Astrocyte (in vitro differentiated cells and primary cell): Measurements from ENCODE around the gene IWS1.

Experiments used
- CTCF ChIP-seq: IDR thresholded peaks from 2 replicates; pipeline ENCODE4 v1.5.1; 2011; ENCODE audit warnings: low read depth, mild to moderate bottlenecking, inconsistent platforms, low read length, moderate library complexity; ENCODE audit not compliant: insufficient read depth
- EZH2 ChIP-seq: IDR thresholded peaks from 2 replicates; pipeline ENCODE4 v1.6.1; 2012; ENCODE audit warnings: mild to moderate bottlenecking, low read length, inconsistent platforms; ENCODE audit not compliant: insufficient read depth

GRCh38 chr2:127437056-127437455, 89.2 kb downstream of the IWS1 start:
- TF ChIP-seq CTCF, result no peak
- TF ChIP-seq EZH2, result no peak
